NCI-H748 (cell line): ENCODE measurements around the gene KANSL1.

Source experiments
- DNase-seq: peaks from one replicate; lab custom pipeline; 2025; ENCODE audit not compliant: unreplicated experiment; lab: John Stamatoyannopoulos, UW

KANSL1 gene

DNA sequence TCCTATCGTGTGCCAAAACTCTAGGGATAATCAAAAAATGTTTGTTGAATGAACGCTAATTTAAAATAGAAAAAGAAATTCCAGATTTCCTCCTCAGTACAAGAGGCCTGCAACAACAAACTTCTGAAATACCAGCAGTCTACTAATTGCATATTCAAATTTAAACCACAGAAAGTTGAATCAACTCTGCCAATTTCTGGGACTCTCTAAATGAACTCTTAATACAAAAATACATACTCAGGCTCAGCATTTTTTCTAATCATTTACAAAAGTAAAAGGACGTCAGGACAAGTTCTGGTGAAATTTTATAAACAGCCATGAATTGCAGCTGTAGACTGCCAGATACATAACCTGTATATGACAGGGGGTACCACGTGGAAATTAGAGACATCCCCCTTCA is 49.0 kb downstream of the KANSL1 start:
- no peak for DNase-seq

DNA sequence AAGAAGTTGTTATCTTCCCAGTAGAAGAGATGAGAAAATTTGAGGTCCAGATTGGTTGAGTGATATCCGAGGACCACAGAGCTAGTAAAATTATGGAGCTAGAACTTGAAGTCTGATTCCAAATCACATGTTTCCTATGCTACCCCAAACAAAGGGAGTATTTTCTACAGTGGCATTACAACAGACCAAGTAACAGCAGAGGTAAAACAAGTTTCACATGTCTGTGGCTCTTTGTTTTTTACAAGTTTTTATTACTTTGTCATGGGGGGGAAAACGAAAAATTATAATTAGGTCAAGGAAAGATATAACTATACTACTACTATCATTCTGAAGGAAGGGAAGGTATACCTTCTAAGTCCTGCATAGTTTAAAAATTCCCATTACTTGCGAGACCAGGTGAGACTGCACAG is 49.4 kb downstream of the KANSL1 start:
- no peak for DNase-seq

DNA sequence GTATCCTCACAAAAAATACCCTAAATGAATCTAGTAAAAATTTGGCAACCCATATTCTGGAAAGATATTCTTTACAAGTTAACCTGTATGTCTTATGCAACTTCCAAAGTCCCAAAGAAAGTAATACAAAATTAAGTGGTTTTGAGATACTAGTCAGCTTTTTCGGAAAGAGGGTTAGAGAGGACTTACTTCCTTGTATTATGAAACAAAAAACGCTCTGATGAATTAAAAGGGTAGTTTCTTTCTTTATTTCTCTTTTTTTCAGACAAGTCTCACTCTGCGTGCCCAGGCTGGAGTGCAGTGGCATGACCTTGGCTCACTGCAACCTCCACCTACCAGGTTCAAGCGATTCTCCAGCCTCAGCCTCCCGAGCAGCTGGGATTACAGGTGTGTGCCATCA is 51.6 kb downstream of the KANSL1 start:
- no peak for DNase-seq

DNA sequence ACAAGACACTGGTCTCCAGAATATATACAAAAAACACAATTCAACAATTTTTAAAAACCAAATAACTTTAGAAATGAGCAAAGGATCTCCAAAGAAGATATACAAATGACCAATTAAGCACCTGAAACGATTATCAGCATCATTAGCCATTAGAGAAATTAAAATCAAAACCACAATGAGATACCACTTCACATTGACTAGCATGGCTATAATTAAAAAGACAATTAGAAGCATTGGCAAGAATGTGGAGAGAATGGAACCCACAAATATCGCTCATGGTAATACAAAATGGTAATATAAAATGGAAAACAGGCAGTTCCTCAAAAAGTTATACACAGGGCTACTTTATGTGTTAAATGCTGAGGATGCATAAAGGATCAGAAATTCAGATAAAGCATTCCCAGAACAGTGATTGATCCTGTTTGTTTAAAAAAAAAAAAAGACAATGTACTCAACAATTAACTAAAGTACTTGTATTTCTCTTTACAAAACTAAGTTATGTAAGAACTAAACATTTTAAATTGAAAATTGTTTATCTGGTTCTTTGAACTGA is 52.5 kb downstream of the KANSL1 start:
- DNase-seq = no peak

DNA sequence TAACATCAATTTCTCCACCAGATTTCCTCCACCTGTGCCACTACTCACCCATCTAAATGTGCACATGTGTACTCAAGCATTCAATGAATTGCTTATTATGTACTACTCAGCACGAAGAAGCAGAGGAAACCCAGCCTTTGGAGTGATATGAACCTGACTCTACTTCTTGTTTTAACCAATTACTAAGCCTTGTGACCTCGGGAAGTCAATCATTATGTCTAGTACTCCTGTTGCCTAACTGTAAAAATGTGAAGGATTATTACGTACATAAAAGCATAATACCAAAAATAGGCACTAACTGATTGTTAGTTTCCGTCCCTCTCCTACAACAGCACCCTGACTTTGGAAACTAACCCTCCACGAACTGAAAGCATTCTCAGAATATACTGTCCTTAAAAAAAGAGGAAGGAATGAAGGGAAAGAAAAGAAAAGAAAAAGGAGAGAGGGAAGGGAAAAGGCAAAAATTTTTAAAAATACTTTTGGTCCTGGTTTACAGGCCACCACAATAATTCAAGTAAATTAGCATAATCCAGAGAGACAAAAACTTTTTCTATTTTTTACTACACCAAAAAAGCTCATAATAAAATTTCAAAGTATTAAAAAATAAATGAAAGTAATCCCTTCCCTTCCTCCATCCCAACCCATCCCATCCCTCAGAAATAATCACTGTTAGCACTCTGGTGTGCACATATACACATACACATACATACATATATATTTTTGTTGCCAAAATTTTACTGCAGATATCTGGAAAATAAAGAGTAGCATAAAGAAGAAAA is 53.6 kb downstream of the KANSL1 start:
- DNase-seq = no peak

DNA sequence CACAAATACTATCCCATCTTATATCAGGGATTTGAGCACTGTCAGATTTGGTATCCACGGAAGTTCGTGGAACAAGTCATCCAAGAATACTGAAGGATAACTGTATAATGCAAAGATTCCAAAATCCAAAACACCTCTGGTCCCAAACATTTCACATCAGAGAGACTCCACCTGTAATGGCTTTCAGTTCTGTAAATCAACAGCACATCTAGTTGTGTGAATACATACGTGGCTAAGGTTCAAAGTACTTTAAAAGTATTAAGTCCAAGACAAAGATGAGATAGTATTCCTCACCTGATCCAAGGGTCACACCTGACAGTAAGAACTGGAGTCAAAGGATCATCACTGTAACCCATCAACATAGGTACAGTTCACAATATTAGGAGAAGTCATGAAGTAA is 54.8 kb downstream of the KANSL1 start:
- DNase-seq = no peak

DNA sequence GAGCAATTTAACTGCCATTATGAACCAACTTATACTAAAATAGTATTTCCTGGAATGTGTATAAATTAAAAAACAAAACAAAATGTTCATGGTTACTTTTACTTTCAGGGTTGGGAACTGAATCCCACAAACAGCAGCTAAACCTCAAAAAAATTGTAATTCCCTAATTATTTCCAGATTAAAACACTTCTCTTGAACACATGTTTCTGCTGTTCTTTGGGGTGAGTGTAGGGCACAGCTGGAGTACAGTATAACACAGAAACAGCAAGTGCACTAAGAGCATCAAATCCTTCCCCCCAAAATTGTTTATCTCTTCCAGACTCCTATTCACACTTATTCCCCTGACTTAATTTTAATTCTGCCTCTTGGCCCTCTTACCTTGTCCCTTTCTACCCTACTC is 56.4 kb downstream of the KANSL1 start:
- DNase-seq = no peak

DNA sequence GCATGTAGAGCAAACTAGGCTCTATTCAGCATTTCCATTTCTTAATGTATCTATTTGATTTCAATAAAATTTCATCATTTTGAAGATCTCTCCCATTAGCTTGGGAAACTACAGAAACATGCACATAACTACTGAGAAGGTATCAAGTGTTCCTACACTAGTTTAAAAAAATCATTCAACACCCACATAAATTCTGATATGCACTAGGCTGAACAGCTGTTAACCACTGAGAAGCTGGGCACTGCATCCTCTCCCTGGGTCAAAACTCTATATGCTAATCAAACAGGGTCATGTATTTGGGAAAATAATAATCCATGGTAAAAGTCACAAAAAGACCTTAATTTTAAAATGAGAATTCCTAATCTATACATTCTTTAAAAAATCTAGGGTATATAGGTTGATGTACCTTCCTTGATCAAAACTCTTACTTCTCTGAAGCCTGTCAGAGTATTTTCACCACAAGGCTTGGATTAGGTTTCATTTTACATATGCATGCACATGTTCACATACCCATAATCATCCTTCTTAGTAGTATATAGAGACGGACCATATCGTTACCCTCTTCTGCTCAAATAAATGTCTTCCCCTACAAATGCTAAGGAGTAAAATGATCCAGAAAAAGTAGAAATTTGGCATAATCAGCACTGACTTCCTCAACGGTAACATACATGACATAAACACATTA is 57.2 kb downstream of the KANSL1 start:
- no peak for DNase-seq

DNA sequence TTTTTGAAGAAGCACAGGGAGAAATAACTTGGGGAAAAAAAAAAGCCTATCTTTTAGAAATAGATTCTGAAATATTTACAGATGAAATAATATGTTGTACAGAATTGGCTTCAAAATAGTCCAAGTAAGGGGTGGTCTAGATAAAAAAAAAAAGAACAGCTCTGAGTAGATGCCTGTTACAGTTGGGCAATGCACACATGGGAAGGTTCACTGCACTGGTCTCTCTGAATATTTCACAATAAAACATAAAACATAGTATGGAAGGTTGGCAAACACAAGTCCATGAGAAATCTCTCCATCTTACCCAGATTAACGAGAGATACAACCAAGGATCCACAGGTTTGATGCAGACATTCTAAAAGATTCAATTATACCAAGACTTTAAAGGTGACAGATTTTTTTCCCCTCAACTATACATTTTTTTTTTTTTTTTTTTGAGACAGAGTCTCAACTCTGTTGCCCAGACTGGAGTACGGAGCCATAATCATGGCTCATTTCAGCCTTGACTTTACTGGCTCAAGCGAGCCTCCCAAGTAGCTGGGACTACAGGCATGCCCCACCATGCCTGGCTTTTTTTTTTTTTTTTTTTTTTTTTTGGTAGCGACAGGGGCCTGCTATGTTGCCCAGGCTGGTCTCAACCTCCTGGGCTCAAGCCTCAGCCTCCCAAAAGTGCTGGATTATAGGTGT is 58.0 kb downstream of the KANSL1 start:
- no peak for DNase-seq

DNA sequence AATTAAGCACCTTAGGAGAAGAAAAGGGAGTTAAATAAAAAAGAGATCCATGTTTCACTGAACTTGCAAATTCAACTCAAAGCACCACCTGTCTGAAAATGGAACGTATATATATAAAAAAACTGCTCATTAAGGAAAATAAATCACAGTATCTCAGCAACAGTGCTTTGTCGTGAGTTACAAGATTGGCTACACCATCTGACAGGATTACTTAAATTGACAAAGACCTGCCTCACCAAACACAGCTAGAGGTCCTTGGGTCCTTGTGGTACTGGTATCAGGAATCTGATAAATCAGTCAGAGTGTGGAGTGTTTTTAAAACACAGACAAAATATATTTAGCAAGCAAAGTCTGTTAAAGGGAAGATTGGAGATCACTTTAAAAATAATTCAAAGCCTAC is 63.9 kb downstream of the KANSL1 start:
- no peak for DNase-seq

DNA sequence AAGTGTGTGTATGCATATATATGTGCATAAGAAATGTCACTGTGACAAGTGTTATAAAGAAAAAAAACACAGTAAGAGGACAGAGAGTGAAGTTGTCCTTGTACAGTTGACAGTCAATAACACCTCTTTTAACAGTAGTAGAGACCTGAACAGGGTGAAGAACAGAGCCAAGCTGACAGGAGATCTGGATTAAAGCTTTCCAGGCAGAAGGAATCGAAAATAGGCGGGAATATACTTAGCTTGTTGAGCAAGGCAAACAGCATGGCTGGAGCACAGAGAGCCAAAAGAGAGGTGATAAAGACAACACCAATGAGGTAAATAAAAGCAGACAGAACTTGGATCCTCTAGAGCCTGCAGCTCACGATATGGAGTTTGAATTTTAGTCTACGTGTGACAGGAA is 64.8 kb downstream of the KANSL1 start:
- no peak for DNase-seq

DNA sequence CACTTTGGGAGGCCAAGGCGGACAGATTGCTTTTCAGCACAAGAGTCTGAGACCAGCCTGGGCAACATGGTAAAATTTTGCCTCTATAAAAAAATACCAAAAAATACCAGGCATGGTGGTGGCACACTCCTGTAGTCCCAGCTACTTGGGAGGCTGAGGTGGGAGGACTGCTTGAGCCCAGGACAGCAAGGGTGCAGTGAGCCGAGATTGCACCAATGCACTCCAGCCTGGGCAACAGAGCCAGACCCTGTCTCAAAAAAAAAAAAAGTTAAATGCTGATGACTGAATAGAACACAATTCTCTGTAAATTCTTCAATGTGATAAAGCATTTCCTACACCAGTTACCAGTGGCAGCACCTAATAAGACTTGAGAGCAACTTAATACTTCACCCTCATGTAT is 65.7 kb downstream of the KANSL1 start:
- no peak for DNase-seq

DNA sequence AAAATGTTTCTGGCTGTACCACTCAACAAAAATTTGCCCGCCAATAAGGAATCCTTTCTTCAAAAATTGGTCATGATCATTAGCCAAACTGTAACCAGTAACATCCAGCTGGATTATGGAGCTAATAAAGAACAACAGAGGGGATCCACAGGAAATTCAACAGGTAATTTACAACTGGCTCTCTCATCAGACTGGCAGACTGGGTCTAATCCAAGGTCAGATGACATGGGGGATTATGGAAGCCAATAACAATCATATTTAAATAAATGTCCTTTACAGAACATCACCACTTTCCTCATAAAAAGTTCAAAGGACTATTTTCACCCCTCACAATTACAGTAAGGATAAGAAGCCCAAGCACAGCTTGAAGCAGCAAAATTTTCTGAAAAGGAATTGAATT is 66.4 kb downstream of the KANSL1 start:
- DNase-seq = no peak

DNA sequence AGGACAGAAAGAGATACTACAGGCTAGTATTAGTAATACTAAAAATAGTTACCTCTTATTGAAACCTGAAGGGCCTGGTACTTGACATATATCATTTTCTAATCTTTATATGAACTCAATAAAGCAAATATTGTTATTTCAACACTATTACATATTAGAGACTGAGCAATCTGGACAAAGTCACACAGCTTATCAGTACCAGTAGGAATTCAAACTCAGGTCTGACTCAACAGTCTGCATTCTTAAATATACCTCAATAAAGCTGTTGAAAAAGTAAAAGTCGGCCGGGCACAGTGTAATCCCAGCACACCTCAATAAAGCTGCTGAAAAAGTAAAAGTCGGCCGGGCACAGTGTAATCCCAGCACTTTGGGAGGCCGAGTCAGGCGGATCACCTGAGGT is 67.4 kb downstream of the KANSL1 start:
- DNase-seq = no peak

DNA sequence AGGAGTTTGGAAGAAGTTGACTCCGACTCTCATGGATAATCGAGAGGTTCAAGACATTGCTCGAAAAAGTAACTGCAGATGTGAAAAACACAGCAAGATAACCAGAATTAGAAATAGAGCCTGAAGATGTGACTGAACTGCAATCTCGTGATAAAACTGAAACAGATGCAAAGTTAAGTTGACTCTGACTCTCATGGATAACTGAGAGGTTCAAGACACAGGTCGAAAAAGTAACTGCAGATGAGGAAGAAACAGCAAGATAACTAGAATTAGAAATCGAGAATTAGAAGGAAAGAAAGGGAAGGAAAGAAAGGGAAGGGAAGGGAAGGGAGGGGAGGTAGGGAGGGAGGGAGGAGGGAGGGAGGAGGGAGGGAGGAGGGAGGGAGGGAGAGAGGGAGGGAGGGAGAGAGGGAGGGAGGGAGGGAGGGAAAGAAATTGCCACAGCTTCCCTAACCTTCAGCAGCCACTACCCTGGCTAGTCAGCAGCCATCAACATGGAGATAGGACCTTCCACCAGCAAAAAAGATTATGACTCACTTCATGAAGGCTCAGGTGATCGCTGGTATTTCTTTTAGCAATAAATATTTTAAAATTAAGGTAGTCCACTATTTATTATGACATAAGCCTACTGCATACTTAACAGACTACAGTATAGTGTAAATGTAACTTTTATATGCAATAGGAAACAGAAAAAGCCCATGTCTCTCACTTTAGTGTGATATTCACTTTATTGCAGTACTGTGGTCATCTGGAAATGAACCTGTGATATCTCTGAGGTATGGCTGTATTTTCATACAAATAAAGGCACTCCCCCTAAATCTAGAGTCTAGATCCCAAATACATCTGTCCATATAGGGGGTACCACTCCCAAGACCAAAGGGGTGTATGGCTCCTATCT is 68.3 kb downstream of the KANSL1 start:
- DNase-seq = no peak

DNA sequence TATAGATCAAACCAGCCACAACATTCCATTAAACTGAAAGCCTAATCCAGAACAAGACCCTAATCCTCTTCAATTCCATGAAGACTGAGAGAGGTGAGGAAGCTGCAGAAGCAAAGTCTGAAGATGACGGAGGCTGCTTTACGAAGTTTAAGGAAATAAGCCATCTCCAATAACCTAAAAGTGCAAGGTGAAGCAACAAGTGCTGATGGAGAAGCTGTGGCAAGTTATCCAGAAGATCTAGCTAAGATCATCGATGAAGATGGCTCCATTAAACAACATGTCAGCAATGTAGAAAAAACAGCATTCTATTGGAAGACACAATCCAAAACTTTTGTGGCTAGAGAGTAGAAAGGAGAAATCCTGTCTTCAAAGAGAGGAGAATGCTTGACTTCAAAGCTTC is 69.6 kb downstream of the KANSL1 start:
- no peak for DNase-seq

DNA sequence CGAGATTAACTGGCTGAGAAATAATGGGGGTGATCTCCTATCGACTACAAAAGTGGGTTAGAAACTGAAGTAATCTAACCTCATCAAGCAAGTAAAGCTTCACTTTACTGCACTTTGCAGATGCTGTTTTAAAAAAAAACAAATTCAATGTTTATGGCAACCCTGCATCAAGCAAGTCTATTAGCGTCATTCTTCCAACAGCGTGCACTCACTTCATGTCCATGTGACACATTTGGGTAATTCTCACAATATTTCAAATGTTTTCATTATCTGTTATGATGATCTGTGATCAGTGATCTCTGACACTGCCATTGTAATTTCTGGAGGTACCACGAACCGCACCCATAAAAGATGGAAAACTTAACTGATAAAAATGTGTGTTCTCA is 70.8 kb downstream of the KANSL1 start:
- DNase-seq = no peak

DNA sequence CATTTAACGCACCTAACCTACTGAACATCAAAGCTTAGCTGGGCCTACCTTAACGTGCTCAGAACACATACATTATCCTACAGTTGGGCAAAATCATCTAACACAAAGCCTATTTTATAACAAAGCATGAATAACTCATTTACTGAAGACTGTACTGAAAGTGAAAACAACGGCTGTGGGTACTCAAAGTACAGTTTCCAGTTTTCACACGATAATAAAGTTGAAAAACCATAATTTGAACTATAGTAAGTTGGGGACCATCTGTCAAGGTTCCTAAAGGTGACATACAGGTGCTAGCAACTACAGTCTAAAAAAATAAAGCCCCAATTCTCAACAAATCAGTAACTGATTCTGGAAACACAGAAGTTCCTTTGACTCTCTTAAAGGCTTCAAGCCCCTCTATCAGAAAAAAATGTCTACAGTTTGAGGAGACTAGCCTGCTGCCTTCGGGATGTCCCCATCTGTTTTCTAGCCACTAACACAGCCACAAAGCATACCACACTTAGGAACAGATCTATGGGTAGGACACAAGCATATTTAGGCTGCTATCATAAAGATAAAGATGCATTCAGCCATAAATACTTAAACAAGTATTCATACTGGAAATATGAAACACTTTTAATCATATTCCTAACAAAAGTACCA is 71.3 kb downstream of the KANSL1 start:
- DNase-seq = no peak

DNA sequence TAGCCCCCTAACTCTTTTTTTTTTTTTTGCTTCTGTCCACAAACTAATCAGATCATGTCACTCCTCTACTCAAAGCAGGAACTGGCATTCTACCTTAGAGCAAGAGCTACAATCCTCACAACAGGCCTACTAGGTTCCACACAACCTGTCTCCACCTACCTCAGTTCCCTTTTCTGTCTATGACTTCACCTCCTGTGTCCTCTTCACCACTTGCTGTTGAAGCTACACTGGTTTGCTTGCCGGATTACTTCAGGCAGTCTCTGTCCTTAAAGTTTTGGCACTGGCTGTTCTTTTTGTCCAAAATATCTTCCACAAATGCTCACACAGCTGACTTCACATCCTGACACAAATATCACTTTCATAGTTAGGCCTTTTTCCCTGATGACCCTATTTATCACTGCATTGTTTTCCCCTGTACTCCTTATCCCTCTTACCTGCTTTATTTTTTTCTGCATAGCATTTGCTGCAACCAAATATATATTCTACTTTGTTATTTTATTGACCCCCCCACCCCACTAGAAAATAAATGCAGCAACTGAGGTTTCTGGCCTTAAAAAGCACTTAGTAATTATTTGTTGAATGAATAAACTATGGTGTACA is 72.0 kb downstream of the KANSL1 start:
- DNase-seq = no peak

DNA sequence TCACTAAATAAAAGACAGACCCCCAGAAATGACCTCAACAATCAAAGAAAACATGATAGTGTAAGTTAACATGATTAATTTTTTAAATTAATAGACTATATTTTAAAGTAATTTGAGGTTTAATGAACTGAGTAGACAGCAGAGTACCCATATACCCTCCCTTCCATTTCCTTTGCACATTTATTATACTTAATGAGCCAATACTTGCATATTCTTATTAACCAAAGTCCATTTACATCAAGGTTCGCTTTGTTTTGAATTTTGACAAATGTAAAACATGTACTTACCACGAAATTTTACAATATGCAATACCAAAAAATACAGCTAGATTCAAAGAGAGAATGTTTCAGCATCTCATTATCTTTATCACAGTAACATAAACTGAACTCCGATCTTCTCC is 72.7 kb downstream of the KANSL1 start:
- no peak for DNase-seq
